GM19193 (cell line): ENCODE measurements around the gene UBE3C.

Source experiments
- POLR2A ChIP-seq: IDR thresholded peaks from 4 replicates; pipeline ENCODE4 v1.6.1; 2011; ENCODE audit not compliant: insufficient read depth, insufficient read length; ENCODE audit errors: extremely low read depth

Gene UBE3C

DNA sequence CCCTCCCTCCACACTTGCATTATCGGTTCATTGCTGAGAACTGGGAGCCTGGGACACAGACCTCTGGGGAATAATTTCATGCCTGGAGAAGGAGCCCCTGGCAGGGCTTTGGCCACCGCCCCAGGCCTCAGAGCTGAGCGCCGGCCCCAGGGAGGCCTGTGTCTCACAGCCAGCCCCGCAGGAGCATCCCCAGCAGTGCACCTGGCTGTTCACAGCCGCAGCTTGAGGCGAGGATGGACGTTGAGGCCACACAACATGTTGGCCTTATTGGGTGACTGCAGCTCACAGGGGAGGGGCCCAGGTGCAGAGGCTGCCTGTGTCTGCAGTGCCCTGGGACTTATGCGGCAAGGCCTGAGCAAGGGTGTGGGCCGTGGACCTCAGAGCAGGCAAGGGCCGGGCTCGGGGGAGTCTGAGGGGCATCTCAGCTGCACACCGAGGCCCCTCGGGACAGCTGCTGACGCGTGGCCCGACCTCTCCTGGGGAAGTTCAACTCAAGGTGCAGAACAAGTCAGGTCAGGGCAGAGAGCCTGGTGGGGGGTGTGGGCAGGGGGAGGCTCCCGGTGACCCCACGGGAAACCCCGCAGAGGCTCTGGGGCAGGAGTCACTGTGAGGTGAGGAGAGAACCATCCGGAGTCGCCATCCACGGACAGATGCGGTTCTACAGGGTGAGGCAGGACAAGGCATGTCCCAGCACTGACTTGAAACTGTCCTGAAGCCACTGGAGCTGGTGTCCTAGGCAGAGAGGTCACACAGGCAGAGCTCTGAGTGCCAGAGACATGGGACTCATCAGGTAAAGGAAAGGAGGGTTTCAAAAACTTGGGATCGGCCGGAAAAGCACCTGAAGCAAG, 13.1 kb upstream of the UBE3C start:
- TF ChIP-seq POLR2A: no peak

DNA sequence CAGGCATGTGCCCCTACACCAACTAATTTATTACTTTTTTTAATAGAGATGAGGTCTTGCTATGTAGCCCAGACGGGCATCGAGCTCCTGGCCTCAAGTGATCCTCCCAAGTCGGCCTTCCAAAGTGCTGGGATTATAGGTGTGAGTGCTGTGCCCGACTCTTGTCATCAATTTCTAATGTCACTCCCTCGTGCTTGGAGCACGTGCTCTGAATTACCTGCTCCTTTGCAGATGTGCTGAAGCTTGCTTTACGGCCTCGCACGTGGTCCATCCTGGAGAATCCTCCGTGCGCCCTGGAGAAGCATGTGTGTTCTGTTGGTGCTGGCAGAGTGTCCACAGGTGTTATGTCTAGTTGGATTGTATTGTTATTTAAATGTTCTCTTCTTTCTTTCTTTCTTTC, 11.8 kb upstream of the UBE3C start:
- TF ChIP-seq POLR2A: no peak

DNA sequence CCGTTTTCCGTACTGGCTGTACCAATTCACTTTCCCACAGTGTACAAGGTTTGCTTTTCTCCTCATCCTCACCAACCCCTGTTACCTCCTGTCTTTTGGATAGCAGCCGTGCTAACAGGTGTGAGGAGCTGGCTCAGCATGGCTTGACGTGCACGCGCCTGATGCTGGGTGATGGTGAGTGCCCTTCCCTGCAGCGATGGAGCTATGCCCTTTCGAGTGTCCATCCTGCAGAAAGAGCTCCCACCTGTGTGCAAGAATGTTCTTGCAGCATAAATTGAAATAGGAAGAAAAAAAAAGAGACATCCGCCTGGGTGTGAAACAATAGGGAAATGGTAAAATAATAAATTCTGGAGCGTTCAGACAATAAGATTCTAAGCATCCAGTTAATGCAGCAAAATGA, 9.5 kb upstream of the UBE3C start:
- no peak for TF ChIP-seq POLR2A

DNA sequence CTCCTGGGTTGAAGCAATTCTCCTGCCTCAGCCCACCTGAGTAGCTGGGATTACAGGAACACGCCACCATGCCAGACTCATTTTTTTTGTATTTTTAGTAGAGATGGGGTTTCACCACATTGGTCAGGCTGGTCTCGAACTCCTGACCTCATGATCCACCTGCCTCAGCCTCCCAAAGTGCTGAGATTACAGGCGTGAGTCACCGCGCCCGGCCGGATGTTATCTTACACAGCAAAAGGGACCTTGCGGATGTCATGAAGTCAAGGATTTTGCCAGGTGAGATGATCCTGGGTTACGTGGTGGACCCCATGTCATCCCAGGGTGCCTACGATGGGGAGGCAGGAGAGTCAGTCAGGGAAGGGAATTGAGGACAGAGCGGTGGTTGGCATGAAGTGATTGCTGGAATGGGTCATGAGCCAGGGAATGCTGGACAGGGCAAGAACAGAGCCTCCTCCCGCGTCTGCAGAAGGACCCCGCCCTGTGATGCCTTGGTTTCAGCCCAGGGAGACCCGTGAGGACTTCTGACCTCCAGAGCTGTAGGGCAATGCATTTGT, 8.7 kb upstream of the UBE3C start:
- no peak for TF ChIP-seq POLR2A

DNA sequence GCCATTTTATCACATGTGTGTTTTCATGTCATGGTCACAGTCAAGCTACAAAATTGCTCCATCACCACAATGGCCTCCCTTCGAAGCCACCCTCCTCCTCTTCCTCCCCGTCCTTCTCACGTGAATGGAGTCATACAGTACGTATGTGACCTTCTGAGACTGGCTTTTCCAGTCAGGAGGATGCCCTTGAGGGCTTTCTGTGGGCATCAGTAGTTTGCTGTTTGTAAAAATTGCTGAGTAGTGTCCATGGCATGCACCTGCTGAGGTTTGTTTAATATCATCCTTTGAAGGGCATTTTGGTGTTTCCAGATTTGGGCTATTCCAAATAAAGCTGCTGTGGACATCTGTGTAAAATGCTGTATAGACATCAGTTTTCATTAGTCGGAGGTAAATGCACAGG, 5.9 kb upstream of the UBE3C start:
- TF ChIP-seq POLR2A: no peak

DNA sequence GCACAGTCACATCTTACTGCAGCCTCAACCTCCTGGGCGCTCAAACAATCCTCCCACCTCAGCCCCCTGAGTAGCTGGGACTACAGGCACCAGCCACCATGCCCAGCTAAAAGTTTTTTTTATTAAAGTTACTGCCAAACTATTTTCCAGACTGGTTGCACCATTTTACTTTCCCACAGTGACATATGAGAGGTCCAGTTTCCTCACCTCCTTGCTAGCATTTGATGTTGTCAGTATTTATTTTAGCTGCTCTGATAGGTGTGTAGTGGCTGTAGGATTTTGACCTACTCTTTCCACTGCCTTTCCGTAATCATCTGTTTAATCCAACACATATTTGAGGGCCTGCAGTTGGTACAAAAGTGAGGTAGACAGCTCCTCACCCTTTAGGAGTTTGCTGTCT, 5.4 kb upstream of the UBE3C start:
- no peak for TF ChIP-seq POLR2A

DNA sequence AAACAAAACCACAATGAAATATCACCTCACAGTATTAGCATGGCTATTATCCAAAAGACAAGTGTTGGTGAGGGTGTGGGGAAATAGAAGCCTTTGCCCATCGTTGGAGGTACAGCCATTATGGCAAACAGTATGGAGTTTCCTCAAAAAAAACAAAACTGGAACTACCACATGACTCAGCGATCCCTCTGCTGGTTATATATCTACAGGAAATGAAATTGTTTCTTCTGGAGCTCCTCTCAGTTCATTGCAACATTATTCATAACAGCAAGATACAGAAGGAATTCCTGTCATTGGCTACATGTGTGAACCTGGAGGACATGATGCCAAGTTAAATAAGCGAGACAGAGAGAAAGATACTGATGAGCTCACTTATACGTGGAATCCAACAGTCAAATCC, 2.4 kb upstream of the UBE3C start:
- TF ChIP-seq POLR2A: no peak

DNA sequence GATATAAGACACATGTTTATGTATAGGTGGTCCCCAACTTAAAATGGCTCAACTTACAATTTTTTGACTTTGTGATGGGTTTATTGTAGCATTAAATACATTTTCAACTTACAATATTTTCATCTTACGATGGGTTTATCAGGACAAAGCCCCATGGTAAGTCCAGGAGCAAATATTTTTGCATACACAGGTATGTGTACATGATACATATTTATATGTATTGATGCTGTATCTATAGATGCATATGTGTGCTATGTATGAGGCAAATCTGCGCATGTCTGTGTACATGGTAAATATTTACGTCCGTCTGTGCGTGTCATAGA, 664 bp upstream of the UBE3C start:
- TF ChIP-seq POLR2A: no peak

DNA sequence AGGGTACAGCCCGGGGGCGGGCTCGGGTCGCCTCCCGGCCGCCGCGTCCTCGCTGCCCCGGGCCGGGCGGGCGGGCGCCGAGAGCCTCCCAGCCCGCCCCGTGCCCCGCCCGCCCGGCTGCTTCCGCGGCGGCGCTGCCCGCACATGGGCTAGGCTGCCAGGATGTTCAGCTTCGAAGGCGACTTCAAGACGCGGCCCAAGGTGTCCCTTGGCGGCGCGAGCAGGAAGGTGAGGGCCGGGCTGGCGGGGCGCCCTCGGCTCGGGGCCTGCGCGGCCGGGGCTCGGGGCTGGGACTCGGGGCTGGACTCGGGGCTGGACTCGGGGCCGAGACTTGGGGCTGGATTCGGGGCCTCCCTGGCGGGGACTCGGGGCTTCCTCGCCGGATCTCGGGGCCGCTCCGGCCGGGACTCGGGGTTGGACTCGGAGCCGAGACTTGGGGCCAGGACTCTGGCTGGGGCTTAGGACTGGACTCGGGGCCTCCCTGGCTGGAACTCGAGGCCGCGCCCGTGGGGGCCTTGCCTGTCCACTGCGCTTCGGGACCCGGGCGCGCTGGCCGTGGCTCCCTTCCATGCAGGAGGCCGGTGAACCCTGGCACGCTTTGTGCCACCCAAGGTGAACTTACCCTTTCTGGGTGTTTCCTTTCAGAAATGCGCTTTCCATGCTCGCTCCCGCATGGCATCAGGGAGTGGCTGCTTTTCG, 534 bp downstream of the UBE3C start:
- no peak for TF ChIP-seq POLR2A

DNA sequence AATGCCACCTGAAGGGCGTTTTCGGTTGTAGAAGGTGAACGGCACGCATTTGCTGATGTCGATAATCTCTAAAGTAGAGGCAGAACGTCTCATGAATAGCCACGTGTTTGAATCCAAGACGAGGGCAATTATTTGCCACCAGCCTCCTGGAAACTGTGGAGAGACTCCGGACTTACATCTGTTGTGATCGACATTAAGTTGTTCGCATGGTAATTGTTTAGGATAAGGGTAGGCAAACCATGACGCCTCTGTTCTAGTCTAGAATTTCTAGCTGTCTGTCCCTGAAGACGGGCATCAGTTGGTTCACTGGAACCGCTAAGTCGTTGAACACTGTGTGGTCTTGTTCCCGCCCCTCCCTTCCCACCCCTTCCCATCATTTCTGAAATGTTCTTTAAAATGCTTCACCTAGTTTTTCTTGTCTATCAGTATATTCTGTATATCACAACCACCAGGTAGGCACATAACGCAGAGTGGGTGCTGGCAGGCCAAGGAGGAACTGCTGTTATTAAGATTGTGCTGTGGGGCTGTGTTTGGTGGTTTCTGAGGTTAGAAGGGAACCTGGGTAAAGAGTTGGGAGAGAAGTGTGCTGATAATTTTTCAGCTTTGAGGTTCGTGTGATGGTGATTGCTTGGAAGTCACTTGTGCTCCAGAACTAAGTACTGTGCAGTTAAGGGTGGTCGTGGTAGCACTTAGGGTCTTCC, 1.2 kb downstream of the UBE3C start:
- TF ChIP-seq POLR2A: no peak

DNA sequence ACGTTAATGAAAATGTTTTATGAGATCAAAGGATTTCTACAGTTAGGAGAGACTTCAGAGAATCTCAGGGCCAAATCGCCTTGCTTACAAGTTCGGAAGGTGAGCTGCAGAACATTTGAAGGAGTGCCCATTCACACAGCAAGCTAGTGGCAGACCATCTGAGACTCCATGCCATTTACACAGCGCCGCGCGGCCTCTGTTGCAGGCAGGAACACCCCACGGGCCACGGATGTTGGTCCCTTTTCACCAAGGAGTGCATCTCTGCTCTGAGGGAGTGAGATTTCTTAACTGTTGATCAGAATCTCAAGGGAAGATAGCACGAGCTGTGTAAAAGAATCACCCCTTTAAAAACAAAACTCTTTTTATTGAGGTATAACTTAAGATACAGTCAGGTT, 1.8 kb downstream of the UBE3C start:
- no peak for TF ChIP-seq POLR2A

DNA sequence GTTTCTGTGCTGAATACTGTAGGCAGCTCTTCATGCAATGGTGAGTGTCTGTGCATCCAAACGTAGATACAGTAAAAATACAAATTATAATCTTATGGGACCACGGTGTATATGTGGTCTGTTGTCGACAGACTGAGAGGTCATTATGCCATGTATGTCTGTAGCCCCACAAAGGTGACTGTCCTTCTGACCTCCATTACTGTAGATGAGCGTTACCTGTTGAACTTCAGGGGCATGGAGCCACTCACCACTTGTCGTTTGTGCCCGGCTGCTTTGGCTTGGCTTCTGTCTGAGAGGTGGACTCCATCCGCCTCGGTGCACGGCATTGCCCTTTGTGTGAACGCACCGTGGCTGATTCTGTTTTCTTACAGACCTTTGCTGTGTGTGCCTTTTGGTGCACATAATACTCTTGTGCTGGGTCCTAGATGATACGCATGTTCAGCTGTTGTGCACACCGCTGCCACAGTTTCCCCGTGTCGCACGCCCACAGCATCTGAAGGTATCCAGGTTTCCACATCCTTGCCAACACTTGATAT, 2.9 kb downstream of the UBE3C start:
- no peak for TF ChIP-seq POLR2A

DNA sequence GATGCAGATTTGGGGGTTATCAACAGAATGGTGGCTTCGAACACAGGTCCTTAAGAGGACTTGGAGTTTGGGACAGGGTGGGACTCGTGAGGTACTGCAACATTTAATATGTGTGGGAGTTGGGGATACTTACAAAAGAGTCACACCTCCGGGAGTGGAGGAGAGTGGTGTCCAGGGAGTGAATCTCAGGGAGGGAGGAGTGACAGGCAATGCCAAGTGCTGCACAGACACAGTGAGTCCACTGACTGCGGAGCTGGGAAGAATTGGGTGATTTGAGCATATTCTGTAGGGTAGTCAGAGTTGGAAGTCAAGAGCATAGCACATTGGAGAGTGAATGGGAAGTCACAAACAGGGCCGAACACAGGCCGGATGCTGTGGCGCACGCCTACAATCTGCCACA, 5.1 kb downstream of the UBE3C start:
- TF ChIP-seq POLR2A: no peak

DNA sequence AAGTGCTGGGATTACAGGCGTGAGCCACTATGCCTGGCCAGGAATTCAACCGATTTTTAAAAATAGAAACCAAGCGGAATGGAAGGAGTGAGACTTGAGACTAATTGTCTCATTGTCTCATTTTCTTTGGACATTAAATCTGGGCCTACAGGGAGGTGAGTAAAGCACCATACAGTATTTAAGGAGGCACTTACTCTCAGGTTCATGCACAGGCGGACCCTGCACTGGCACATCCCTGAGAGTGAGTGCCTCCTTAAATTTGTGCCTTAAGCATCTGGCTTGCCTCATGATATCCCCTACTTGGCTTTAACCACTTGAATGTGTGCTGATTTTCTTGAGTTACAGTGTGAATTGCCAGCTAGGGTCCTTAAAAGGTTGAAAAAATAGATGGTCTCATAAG, 10.6 kb downstream of the UBE3C start:
- no peak for TF ChIP-seq POLR2A

DNA sequence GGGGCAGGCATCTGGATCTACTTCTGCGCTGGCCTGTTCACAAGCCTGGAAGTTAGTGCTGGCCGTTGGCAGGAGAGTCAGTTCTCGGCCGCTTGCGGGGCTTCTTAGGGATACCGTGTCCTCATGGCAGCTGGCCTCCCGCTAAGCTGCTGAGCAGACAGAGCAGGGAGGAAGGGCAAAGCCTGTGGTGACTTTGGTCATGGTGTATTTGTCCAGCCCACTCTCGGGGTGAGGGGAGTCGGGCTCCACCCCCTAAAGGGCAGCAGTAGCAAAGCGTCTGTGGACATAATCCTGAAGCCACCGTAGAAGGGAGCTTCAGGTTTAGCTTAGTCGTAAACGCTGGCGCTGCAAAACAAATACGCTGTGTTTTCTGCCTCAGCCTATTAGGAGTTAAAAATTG, 12.2 kb downstream of the UBE3C start:
- TF ChIP-seq POLR2A: no peak
